WTC11 (cell line): Measurements from ENCODE around the gene VTA1.

Experiments used
- CBFB ChIP-seq: sonication (generic); formaldehyde crosslinking; IDR thresholded peaks from 2 replicates; pipeline ENCODE4 v1.8.1; 2022; ENCODE audit warnings: mild to moderate bottlenecking, low read depth, missing genetic modification reagents
- FOXP1 ChIP-seq: sonication (generic); formaldehyde crosslinking; IDR thresholded peaks from 2 replicates; pipeline ENCODE4 v1.8.0; 2022; ENCODE audit warnings: missing genetic modification reagents, mild to moderate bottlenecking, moderate library complexity, borderline replicate concordance
- MYBL2 ChIP-seq: sonication (generic); formaldehyde crosslinking; IDR thresholded peaks from 2 replicates; pipeline ENCODE4 v1.8.1; 2023; ENCODE audit warnings: mild to moderate bottlenecking, moderate library complexity, missing genetic modification reagents
- SMAD4 ChIP-seq: sonication (generic); formaldehyde crosslinking; IDR thresholded peaks from 2 replicates; pipeline ENCODE4 v1.8.0; 2022; ENCODE audit warnings: mild to moderate bottlenecking, missing genetic modification reagents
- SP1 ChIP-seq: sonication (generic); formaldehyde crosslinking; conservative IDR thresholded peaks from 2 replicates; pipeline ENCODE4 v1.8.1; 2022; ENCODE audit warnings: missing genetic modification reagents
- TF ChIP-seq, protein P1 (sequence below): fragments of 200-600 bp; IDR thresholded peaks from 2 replicates; pipeline ENCODE4 v1.8.0; 2022; ENCODE audit warnings: antibody characterized with exemption
- TF ChIP-seq, protein P2 (sequence below): sonication (generic); formaldehyde crosslinking; conservative IDR thresholded peaks from 2 replicates; pipeline ENCODE4 v1.8.1; 2023; ENCODE audit warnings: mild to moderate bottlenecking, low read depth, missing genetic modification reagents, moderate library complexity
- TF ChIP-seq, protein P3 (sequence below): sonication (generic); formaldehyde crosslinking; IDR thresholded peaks from 2 replicates; pipeline ENCODE4 v1.8.1; 2022; ENCODE audit warnings: mild to moderate bottlenecking, missing genetic modification reagents, moderate library complexity, borderline replicate concordance
- TF ChIP-seq, protein P4 (sequence below): sonication (generic); formaldehyde crosslinking; IDR thresholded peaks from 2 replicates; pipeline ENCODE4 v1.8.1; 2023; ENCODE audit warnings: mild to moderate bottlenecking, missing genetic modification reagents, moderate library complexity
- TF ChIP-seq, protein P5 (sequence below): sonication (generic); formaldehyde crosslinking; IDR thresholded peaks from 2 replicates; pipeline ENCODE4 v1.8.0; 2023; ENCODE audit warnings: missing genetic modification reagents, mild to moderate bottlenecking, borderline replicate concordance

DNA sequence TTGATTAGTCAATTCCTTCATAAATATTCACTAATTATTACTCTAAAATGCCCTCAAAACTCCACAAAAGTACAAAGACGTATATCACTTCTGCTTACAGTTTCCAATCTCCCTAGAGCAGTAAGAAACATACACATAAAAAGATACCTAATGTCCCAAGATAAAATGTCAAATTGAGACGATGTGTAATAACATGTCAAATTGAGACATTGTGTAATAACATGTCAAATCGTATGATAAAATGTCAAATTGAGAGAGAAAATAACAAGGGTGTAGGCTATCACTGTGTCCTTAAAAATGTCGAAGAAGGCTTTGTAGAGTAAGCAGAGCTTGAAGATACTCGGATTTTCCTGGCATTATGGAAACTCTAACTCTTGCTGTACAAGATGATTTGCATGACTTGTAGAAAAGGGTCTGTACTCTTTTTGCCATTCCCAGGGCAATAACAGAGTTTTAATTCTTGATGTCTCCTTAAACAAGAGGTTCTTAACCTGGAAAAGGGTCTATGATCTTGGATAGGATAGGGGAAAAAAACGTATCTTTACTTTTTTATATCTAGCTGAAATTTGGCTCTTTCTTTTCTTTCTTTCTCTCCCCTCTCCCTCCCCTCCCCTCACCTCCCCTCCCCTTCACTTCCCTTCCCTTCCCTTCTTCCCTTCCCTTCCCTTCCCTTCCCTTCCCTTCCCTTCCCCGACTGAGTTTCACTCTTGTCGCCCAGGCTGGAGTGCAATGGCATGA is 87.1 kb downstream of the VTA1 start:
- TF ChIP-seq, protein P1, sequence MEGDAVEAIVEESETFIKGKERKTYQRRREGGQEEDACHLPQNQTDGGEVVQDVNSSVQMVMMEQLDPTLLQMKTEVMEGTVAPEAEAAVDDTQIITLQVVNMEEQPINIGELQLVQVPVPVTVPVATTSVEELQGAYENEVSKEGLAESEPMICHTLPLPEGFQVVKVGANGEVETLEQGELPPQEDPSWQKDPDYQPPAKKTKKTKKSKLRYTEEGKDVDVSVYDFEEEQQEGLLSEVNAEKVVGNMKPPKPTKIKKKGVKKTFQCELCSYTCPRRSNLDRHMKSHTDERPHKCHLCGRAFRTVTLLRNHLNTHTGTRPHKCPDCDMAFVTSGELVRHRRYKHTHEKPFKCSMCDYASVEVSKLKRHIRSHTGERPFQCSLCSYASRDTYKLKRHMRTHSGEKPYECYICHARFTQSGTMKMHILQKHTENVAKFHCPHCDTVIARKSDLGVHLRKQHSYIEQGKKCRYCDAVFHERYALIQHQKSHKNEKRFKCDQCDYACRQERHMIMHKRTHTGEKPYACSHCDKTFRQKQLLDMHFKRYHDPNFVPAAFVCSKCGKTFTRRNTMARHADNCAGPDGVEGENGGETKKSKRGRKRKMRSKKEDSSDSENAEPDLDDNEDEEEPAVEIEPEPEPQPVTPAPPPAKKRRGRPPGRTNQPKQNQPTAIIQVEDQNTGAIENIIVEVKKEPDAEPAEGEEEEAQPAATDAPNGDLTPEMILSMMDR, result no peak
- no peak for TF ChIP-seq MYBL2
- TF ChIP-seq CBFB, result no peak
- TF ChIP-seq SP1 (CRISPR knock-in tag), result no peak
- TF ChIP-seq FOXP1, result no peak
- TF ChIP-seq, protein P2, sequence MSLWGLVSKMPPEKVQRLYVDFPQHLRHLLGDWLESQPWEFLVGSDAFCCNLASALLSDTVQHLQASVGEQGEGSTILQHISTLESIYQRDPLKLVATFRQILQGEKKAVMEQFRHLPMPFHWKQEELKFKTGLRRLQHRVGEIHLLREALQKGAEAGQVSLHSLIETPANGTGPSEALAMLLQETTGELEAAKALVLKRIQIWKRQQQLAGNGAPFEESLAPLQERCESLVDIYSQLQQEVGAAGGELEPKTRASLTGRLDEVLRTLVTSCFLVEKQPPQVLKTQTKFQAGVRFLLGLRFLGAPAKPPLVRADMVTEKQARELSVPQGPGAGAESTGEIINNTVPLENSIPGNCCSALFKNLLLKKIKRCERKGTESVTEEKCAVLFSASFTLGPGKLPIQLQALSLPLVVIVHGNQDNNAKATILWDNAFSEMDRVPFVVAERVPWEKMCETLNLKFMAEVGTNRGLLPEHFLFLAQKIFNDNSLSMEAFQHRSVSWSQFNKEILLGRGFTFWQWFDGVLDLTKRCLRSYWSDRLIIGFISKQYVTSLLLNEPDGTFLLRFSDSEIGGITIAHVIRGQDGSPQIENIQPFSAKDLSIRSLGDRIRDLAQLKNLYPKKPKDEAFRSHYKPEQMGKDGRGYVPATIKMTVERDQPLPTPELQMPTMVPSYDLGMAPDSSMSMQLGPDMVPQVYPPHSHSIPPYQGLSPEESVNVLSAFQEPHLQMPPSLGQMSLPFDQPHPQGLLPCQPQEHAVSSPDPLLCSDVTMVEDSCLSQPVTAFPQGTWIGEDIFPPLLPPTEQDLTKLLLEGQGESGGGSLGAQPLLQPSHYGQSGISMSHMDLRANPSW (CRISPR knock-in tag), result no peak
- TF ChIP-seq, protein P3, sequence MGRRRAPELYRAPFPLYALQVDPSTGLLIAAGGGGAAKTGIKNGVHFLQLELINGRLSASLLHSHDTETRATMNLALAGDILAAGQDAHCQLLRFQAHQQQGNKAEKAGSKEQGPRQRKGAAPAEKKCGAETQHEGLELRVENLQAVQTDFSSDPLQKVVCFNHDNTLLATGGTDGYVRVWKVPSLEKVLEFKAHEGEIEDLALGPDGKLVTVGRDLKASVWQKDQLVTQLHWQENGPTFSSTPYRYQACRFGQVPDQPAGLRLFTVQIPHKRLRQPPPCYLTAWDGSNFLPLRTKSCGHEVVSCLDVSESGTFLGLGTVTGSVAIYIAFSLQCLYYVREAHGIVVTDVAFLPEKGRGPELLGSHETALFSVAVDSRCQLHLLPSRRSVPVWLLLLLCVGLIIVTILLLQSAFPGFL (CRISPR knock-in tag), result no peak
- TF ChIP-seq, protein P4, sequence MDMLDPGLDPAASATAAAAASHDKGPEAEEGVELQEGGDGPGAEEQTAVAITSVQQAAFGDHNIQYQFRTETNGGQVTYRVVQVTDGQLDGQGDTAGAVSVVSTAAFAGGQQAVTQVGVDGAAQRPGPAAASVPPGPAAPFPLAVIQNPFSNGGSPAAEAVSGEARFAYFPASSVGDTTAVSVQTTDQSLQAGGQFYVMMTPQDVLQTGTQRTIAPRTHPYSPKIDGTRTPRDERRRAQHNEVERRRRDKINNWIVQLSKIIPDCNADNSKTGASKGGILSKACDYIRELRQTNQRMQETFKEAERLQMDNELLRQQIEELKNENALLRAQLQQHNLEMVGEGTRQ (CRISPR knock-in tag), result no peak
- TF ChIP-seq, protein P5, sequence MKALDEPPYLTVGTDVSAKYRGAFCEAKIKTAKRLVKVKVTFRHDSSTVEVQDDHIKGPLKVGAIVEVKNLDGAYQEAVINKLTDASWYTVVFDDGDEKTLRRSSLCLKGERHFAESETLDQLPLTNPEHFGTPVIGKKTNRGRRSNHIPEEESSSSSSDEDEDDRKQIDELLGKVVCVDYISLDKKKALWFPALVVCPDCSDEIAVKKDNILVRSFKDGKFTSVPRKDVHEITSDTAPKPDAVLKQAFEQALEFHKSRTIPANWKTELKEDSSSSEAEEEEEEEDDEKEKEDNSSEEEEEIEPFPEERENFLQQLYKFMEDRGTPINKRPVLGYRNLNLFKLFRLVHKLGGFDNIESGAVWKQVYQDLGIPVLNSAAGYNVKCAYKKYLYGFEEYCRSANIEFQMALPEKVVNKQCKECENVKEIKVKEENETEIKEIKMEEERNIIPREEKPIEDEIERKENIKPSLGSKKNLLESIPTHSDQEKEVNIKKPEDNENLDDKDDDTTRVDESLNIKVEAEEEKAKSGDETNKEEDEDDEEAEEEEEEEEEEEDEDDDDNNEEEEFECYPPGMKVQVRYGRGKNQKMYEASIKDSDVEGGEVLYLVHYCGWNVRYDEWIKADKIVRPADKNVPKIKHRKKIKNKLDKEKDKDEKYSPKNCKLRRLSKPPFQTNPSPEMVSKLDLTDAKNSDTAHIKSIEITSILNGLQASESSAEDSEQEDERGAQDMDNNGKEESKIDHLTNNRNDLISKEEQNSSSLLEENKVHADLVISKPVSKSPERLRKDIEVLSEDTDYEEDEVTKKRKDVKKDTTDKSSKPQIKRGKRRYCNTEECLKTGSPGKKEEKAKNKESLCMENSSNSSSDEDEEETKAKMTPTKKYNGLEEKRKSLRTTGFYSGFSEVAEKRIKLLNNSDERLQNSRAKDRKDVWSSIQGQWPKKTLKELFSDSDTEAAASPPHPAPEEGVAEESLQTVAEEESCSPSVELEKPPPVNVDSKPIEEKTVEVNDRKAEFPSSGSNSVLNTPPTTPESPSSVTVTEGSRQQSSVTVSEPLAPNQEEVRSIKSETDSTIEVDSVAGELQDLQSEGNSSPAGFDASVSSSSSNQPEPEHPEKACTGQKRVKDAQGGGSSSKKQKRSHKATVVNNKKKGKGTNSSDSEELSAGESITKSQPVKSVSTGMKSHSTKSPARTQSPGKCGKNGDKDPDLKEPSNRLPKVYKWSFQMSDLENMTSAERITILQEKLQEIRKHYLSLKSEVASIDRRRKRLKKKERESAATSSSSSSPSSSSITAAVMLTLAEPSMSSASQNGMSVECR (CRISPR knock-in tag), result no peak
- no peak for TF ChIP-seq SMAD4
